NCI-H748 (cell line): ENCODE data around the gene ASCC1.
A peak's percentile ranks its signal among the peaks of the same experiment; 100 is the strongest.

Experiments used
- DNase-seq: peaks from one replicate; lab custom pipeline; 2025; ENCODE audit not compliant: unreplicated experiment; lab: John Stamatoyannopoulos, UW

The ASCC1 gene

GRCh38 chr10:72215611-72216549 is at the start of gene ASCC1, which contains the start of gene ANAPC16:
TSS of gene ASCC1 (minus strand) at chr10:72216276. CDS start at chr10:72213298, 2,978 bp downstream.
TSS of gene ANAPC16 (plus strand) at chr10:72216012. CDS start at chr10:72223915, 7,903 bp downstream.
- DNase-seq = peak; percentile 88

GRCh38 chr10:72265508-72265907 is 49.4 kb upstream of the ASCC1 start:
- DNase-seq = no peak

- DNase-seq = no peak
Measured at GRCh38 chr10:72264536-72264935, 48.5 kb upstream of the ASCC1 start.

- DNase-seq = peak; percentile 94
Measured at GRCh38 chr10:72263613-72264241, 47.7 kb upstream of the ASCC1 start.

- no peak for DNase-seq
Measured at GRCh38 chr10:72261784-72262404, 45.8 kb upstream of the ASCC1 start.

- DNase-seq = peak; percentile 94
Measured at GRCh38 chr10:72260976-72261783, 45.1 kb upstream of the ASCC1 start.

- DNase-seq = peak; percentile 94
Measured at GRCh38 chr10:72260239-72260975, 44.3 kb upstream of the ASCC1 start.

- DNase-seq = no peak
Measured at GRCh38 chr10:72259491-72260238, 43.6 kb upstream of the ASCC1 start.

- no peak for DNase-seq
Measured at GRCh38 chr10:72258617-72259016, 42.5 kb upstream of the ASCC1 start.

GRCh38 chr10:72257051-72257892 is 41.2 kb upstream of the ASCC1 start:
- no peak for DNase-seq

GRCh38 chr10:72255977-72256729 is 40.1 kb upstream of the ASCC1 start:
- no peak for DNase-seq

GRCh38 chr10:72254813-72255568 is 38.9 kb upstream of the ASCC1 start:
- no peak for DNase-seq

GRCh38 chr10:72253578-72253977 is 37.5 kb upstream of the ASCC1 start:
- no peak for DNase-seq

GRCh38 chr10:72252972-72253371 is 36.9 kb upstream of the ASCC1 start:
- no peak for DNase-seq

- DNase-seq = no peak
Measured at GRCh38 chr10:72251635-72252034, 35.6 kb upstream of the ASCC1 start.

- DNase-seq = no peak
Measured at GRCh38 chr10:72250666-72251065, 34.6 kb upstream of the ASCC1 start.
